H9 (cell line): ENCODE data around the gene NCKAP5. TPM values are rescaled to one million over a fixed set of nuclear protein-coding genes. Genes with fewer than 3 reads are reported as not detected.

ENCODE experiments used
- DNase-seq: peaks from one replicate; pipeline ENCODE4 v3.0.0-alpha.2; 2017
- H2AFZ ChIP-seq: one replicate; pipeline ENCODE4 v1.6.1; 2013; ENCODE audit warnings: mild to moderate bottlenecking, low read length, control low read depth, moderate library complexity
- H2AK5ac ChIP-seq: 2 replicates; pipeline ENCODE4 v1.6.1; 2013; ENCODE audit warnings: low read length, control low read depth, mixed read lengths; ENCODE audit not compliant: insufficient read length
- H2BK120ac ChIP-seq: one replicate; pipeline ENCODE4 v1.6.1; 2013; ENCODE audit warnings: low read depth, mild to moderate bottlenecking, low read length, control low read depth, inconsistent platforms; ENCODE audit not compliant: poor library complexity, severe bottlenecking
- H2BK12ac ChIP-seq: 2 replicates; pipeline ENCODE4 v1.6.1; 2013; ENCODE audit warnings: low read length, control low read depth, mixed read lengths, low read depth; ENCODE audit not compliant: insufficient read length
- H2BK15ac ChIP-seq: 2 replicates; pipeline ENCODE4 v1.6.1; 2013; ENCODE audit warnings: low read depth, low read length, control low read depth
- H2BK20ac ChIP-seq: one replicate; pipeline ENCODE4 v1.6.1; 2013; ENCODE audit warnings: low read depth, mild to moderate bottlenecking, low read length, control low read depth, inconsistent platforms; ENCODE audit not compliant: poor library complexity, severe bottlenecking
- H2BK5ac ChIP-seq: 2 replicates; pipeline ENCODE4 v1.6.1; 2013; ENCODE audit warnings: low read length, control low read depth, mixed read lengths; ENCODE audit not compliant: insufficient read length
- H3K14ac ChIP-seq: 2 replicates; pipeline ENCODE4 v1.6.1; 2013; ENCODE audit warnings: low read length, control low read depth; ENCODE audit not compliant: insufficient read depth
- H3K18ac ChIP-seq: 2 replicates; pipeline ENCODE4 v1.6.1; 2013; ENCODE audit warnings: low read depth, mild to moderate bottlenecking, mixed read lengths, low read length, control low read depth; ENCODE audit not compliant: insufficient read length
- H3K23ac ChIP-seq: 2 replicates; pipeline ENCODE4 v1.6.1; 2013; ENCODE audit warnings: low read length, control low read depth, mixed read lengths, low read depth; ENCODE audit not compliant: insufficient read length
- H3K23me2 ChIP-seq: 2 replicates; pipeline ENCODE4 v1.6.1; 2013; ENCODE audit warnings: low read depth, mild to moderate bottlenecking, mixed read lengths, low read length, control low read depth; ENCODE audit not compliant: insufficient read length, poor library complexity, severe bottlenecking
- H3K27ac ChIP-seq: 2 replicates; pipeline ENCODE4 v1.5.1; 2013; ENCODE audit warnings: low read length, control low read depth, mixed read lengths, low read depth; ENCODE audit not compliant: insufficient read length
- H3K27me3 ChIP-seq: 2 replicates; pipeline ENCODE4 v1.6.1; 2013; ENCODE audit warnings: low read length, control low read depth, inconsistent platforms; ENCODE audit not compliant: insufficient read depth
- H3K4ac ChIP-seq: 2 replicates; pipeline ENCODE4 v1.6.1; 2013; ENCODE audit warnings: low read depth, mild to moderate bottlenecking, control low read depth, inconsistent platforms, low read length, moderate library complexity
- H3K4me1 ChIP-seq: 2 replicates; pipeline ENCODE4 v1.6.1; 2013; ENCODE audit warnings: low read length, control low read depth, inconsistent platforms; ENCODE audit not compliant: insufficient read depth
- H3K4me2 ChIP-seq: 2 replicates; pipeline ENCODE4 v1.6.1; 2013; ENCODE audit warnings: low read length, control low read depth, mixed read lengths; ENCODE audit not compliant: insufficient read length, insufficient read depth
- H3K56ac ChIP-seq: 2 replicates; pipeline ENCODE4 v1.6.1; 2013; ENCODE audit warnings: low read depth, mild to moderate bottlenecking, mixed read lengths, low read length, control low read depth; ENCODE audit not compliant: insufficient read length
- H3K79me1 ChIP-seq: 2 replicates; pipeline ENCODE4 v1.6.1; 2013; ENCODE audit warnings: low read depth, mild to moderate bottlenecking, moderate library complexity, low read length, control low read depth, inconsistent platforms; ENCODE audit not compliant: insufficient read depth, poor library complexity, severe bottlenecking
- H3K79me2 ChIP-seq: 2 replicates; pipeline ENCODE4 v1.6.1; 2013; ENCODE audit warnings: low read length, control low read depth, inconsistent platforms; ENCODE audit not compliant: insufficient read depth
- H3K9ac ChIP-seq: 2 replicates; pipeline ENCODE4 v1.6.1; 2013; ENCODE audit warnings: low read length, control low read depth, mixed read lengths; ENCODE audit not compliant: insufficient read length; ENCODE audit errors: extremely low read depth
- H3K9me3 ChIP-seq: one replicate; pipeline ENCODE4 v1.6.1; 2013; ENCODE audit warnings: low read depth, low read length, inconsistent platforms; ENCODE audit not compliant: control insufficient read depth
- H3T11ph ChIP-seq: one replicate; pipeline ENCODE4 v1.6.1; 2013; ENCODE audit warnings: mild to moderate bottlenecking, low read length, control low read depth, inconsistent platforms
- H4K20me1 ChIP-seq: one replicate; pipeline ENCODE4 v1.6.1; 2013; ENCODE audit not compliant: control insufficient read depth, insufficient read length, insufficient read depth
- H4K5ac ChIP-seq: 2 replicates; pipeline ENCODE4 v1.6.1; 2013; ENCODE audit warnings: low read depth, mild to moderate bottlenecking, mixed read lengths, low read length, control low read depth; ENCODE audit not compliant: insufficient read length
- H4K8ac ChIP-seq: replicated peaks from 2 replicates; pipeline ENCODE4 v1.6.1; 2013; ENCODE audit warnings: low read length, control low read depth, mixed read lengths, low read depth; ENCODE audit not compliant: insufficient read length
- H4K91ac ChIP-seq: 2 replicates; pipeline ENCODE4 v1.6.1; 2013; ENCODE audit warnings: low read depth, mild to moderate bottlenecking, moderate library complexity, mixed read lengths, low read length, control low read depth; ENCODE audit not compliant: insufficient read length
- H3K27ac Mint-ChIP-seq, 3 experiments: 2 replicates in 2 of 3; 3 replicates in 1 of 3; pipeline ENCODE4 v1.8.0; 2020 to 2021; ENCODE audit warnings: mixed read lengths in 3 of 3, mild to moderate bottlenecking in 1 of 3, moderate library complexity in 1 of 3
- H3K27me3 Mint-ChIP-seq: 2 replicates; pipeline ENCODE4 v1.8.0; 2021; ENCODE audit warnings: low read depth, mild to moderate bottlenecking, moderate library complexity, mixed read lengths
- H3K36me3 Mint-ChIP-seq, 3 experiments: 2 replicates in 2 of 3; 3 replicates in 1 of 3; pipeline ENCODE4 v1.8.0; 2020 to 2021; ENCODE audit warnings: low read depth in 3 of 3, mixed read lengths in 3 of 3; ENCODE audit not compliant: insufficient read depth in 1 of 3
- H3K4me1 Mint-ChIP-seq, 2 experiments: 2 replicates each; pipeline ENCODE4 v1.8.0; 2020; ENCODE audit warnings: mixed read lengths in 2 of 2
- H3K4me3 Mint-ChIP-seq, 2 experiments: 2 replicates in 1 of 2; 3 replicates in 1 of 2; pipeline ENCODE4 v1.8.0; 2020 to 2021; ENCODE audit warnings: mild to moderate bottlenecking in 2 of 2, mixed read lengths in 2 of 2, moderate library complexity in 1 of 2
- H3K9me3 Mint-ChIP-seq, 2 experiments: 2 replicates in 1 of 2; 3 replicates in 1 of 2; pipeline ENCODE4 v1.8.0; 2020; ENCODE audit warnings: mild to moderate bottlenecking in 2 of 2, mixed read lengths in 2 of 2, moderate library complexity in 1 of 2
- WGBS: extraction: QIAGEN DNeasy Blood & Tissue Kit; methylation state at CpG from one replicate; pipeline ENCODE4 v1.1.7; 2013; ENCODE audit warnings: missing lambda C conversion rate, low lambda C conversion rate, mixed read lengths; ENCODE audit not compliant: insufficient read length; ENCODE audit errors: extremely low coverage; 5-methylcytosine and 5-hydroxymethylcytosine counted together
- total RNA-seq: library from RNA; stranded (reverse); gene quantifications from 2 replicates; pipeline ENCODE4 v1.2.1, GENCODE V29; 2021
- TF ChIP-seq, protein P1 (sequence below): fragments of 200-600 bp; sonication (generic); conservative IDR thresholded peaks from 3 replicates; pipeline ENCODE4 v1.8.0; 2021; ENCODE audit warnings: antibody characterized with exemption, mild to moderate bottlenecking

The NCKAP5 gene
- total RNA-seq, 1 experiment from 2014 or later = 0.26 TPM

DNA sequence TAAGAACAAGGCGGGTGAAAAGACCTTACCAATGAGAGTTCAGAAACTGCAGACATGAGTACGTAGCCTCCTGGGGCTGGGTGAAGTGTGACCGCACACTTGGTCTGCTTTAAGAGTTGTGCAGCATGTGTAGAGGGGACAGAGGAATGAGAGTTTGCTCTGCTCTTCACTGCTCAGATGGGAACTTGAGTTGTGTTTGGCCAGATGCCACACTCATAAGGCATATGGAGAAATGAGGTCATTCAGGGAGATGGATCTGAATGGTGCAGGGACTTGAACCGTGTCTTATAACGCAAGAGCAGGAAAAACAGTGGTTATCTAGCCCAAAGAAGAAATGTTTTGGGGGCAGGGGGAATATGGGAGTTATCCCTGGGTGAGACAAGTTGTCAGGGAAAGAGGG lies 624.4 kb downstream of the NCKAP5 start:
- Histone ChIP-seq H3T11ph (no peak overlapping the region), H3K27me3 (no peaks in the 10 kb centered on the region), H2BK20ac (no peak overlapping the region), H4K5ac (no peak overlapping the region), H3K79me2 (no peaks in the 10 kb centered on the region), H3K23me2 (no peaks in the 10 kb centered on the region), H3K27ac (no peak overlapping the region), H3K56ac (no peak overlapping the region), H3K4ac (no peak overlapping the region), H3K4me2 (no peak overlapping the region), H3K9me3 (no peaks in the 10 kb centered on the region), H3K23ac (no peak overlapping the region), H2AK5ac (no peak overlapping the region), H3K14ac (no peak overlapping the region), H2AFZ (no peak overlapping the region), H3K4me1 (no peaks in the 10 kb centered on the region), H3K79me1 (no peaks in the 10 kb centered on the region), H2BK15ac (no peak overlapping the region), H4K91ac (no peak overlapping the region), H4K8ac (no peak overlapping the region), H3K9ac (no peak overlapping the region), H3K18ac (no peak overlapping the region), H2BK12ac (no peak overlapping the region), H2BK120ac (no peak overlapping the region), H2BK5ac (no peak overlapping the region), H4K20me1 (no peaks in the 10 kb centered on the region)
- TF ChIP-seq, protein P1, sequence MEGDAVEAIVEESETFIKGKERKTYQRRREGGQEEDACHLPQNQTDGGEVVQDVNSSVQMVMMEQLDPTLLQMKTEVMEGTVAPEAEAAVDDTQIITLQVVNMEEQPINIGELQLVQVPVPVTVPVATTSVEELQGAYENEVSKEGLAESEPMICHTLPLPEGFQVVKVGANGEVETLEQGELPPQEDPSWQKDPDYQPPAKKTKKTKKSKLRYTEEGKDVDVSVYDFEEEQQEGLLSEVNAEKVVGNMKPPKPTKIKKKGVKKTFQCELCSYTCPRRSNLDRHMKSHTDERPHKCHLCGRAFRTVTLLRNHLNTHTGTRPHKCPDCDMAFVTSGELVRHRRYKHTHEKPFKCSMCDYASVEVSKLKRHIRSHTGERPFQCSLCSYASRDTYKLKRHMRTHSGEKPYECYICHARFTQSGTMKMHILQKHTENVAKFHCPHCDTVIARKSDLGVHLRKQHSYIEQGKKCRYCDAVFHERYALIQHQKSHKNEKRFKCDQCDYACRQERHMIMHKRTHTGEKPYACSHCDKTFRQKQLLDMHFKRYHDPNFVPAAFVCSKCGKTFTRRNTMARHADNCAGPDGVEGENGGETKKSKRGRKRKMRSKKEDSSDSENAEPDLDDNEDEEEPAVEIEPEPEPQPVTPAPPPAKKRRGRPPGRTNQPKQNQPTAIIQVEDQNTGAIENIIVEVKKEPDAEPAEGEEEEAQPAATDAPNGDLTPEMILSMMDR = no peak
- WGBS = no CpG with 5 or more reads among the region's 5 CpGs
- H3K27me3 Mint-ChIP-seq = peaks cover 2% of the 10 kb centered on the region
- no peak overlapping the region for H3K4me3 Mint-ChIP-seq
- peaks cover 0 to 4% of the 10 kb centered on the region in 2 experiments; a peak in 1 of 4 replicates for H3K4me1 Mint-ChIP-seq
- H3K9me3 Mint-ChIP-seq = no peaks in the 10 kb centered on the region; a peak in 1 of 5 replicates
- no peaks in the 10 kb centered on the region for H3K36me3 Mint-ChIP-seq
- no peak overlapping the region for H3K27ac Mint-ChIP-seq
- DNase-seq = no peak
